Fibroblast of the aortic adventitia (primary cell): ENCODE results near the gene KCNH3. TPM values are rescaled to one million over a fixed set of nuclear protein-coding genes. Genes with fewer than 3 reads are reported as not detected.

ENCODE experiments used
- DNase-seq: peaks from one replicate; pipeline ENCODE4 v3.0.0-alpha.2; 2010; ENCODE audit warnings: low read depth
- H3K4me3 ChIP-seq: 2 replicates; pipeline ENCODE4 v1.5.1; 2011; ENCODE audit warnings: low read depth, mild to moderate bottlenecking, control low read depth, low read length, moderate library complexity
- CTCF ChIP-seq: IDR thresholded peaks from 2 replicates; pipeline ENCODE4 v1.5.1; 2011; ENCODE audit warnings: mild to moderate bottlenecking, low read length, control low read depth, inconsistent platforms; ENCODE audit not compliant: insufficient read depth
- total RNA-seq: library from RNA; depleted of rRNA; stranded (reverse); fragments of >200 nt; gene quantifications from 2 replicates; pipeline ENCODE4 v1.2.3, GENCODE V29; 2012; ENCODE audit warnings: low replicate concordance

Gene KCNH3
- total RNA-seq, 1 donor: 0.18 TPM

- no peak for TF ChIP-seq CTCF
- DNase-seq: no peak
- H3K4me3 ChIP-seq: no peak overlapping the region
Observed at GRCh38 chr12:49552014-49552413, 13.2 kb downstream of the KCNH3 start.

GRCh38 chr12:49552425-49552824 lies 13.6 kb downstream of the KCNH3 start:
- TF ChIP-seq CTCF: no peak
- no peak overlapping the region for H3K4me3 ChIP-seq
- no peak for DNase-seq

- no peak overlapping the region for H3K4me3 ChIP-seq
- no peak for TF ChIP-seq CTCF
- DNase-seq: no peak
Observed at GRCh38 chr12:49552899-49553298, 14.1 kb downstream of the KCNH3 start.

DNA sequence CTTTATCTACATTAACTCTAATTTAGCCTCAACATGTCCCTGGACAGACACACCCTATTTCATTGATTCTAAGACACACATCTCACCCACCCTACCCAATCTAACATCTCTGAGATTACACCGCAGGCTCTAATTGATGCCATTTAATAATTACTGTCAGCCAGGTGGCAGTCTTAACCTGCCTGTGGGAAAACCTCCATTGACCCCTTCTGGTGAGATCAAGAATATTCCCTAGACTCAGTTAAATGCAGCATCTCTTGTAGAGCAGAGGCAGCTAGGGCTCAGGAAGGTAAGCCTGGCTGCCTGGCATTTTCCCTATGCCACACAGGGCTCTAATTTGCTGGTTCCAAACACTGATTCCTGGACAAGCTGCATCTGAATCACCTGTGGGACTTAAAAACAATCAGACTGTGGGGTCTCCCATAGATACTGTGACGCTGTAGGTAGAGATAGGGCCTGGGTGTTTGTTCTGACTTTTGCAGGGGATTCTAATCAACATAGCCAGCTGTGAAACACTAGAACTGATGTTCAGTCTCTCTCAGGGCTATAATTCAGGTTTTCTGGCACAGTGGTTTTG lies 14.8 kb downstream of the KCNH3 start:
- no peak overlapping the region for H3K4me3 ChIP-seq
- DNase-seq: no peak
- TF ChIP-seq CTCF: peak; percentile 38

DNA sequence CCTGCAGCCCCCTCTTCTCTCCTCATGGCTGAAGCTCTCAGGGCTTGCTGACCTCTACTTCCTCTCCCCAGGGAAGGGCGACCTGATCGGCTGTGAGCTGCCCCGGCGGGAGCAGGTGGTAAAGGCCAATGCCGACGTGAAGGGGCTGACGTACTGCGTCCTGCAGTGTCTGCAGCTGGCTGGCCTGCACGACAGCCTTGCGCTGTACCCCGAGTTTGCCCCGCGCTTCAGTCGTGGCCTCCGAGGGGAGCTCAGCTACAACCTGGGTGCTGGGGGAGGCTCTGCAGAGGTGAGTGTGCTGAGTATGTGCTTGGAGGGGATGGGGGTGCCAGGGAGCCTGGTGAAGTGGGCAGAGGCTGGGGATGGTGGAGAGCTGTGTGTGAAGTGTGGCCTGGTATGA lies 15.4 kb downstream of the KCNH3 start:
- TF ChIP-seq CTCF: no peak
- H3K4me3 ChIP-seq: no peak overlapping the region
- no peak for DNase-seq

DNA sequence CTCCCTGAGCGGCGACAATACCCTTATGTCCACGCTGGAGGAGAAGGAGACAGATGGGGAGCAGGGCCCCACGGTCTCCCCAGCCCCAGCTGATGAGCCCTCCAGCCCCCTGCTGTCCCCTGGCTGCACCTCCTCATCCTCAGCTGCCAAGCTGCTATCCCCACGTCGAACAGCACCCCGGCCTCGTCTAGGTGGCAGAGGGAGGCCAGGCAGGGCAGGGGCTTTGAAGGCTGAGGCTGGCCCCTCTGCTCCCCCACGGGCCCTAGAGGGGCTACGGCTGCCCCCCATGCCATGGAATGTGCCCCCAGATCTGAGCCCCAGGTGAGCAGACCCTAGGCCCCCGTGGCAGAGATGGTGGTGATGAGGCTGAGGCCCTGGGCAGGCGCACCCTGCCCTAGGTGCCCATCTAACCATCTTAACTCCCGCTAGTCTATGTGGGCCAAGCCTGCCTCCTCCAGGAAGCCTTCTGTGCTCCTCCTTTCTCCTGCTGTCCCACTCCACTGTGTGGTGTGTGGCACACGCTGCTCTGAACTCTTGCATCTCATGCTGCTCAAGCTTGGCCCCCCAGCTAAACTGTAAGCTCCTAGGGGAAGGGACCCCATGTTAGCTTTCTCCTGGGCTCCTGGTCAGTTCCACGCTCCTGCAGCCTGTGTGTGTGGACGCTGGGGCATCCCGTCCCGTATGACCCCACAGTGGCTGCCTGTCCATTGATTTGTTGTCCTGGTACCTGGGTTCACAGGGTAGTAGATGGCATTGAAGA lies 17.0 kb downstream of the KCNH3 start:
- no peak for TF ChIP-seq CTCF
- no peak for DNase-seq
- H3K4me3 ChIP-seq: no peak overlapping the region
